ENCODE measurements around the gene SNAPC1. TPM values are rescaled to one million over a fixed set of nuclear protein-coding genes. Genes with fewer than 3 reads are reported as not detected.

Gene SNAPC1
- total and polyA plus RNA-seq, 9 of the 15 experiments (the other 6 are each of a cell fraction or from before 2014, with no cell fraction given) = 3.7 to 9.0 (median 7.9) TPM

DNA sequence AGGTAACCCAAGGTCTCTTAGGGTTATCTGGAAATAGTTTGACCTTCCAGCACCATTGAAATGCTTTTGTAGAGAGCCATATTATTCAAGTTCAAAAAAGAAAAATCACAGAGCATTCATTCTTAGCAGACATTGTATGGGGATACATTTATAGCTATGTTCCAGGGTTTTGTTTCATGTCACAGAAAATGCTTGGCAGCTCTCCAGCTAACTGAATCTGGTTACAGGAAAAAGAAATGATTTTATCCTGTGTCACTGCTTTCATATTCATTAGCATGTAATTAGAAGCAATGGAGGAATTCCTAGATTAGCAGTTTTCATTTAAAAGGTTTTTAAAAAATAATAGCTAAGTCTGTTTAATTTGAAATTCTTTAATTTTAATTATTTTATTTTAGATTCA lies 78.9 kb downstream of the SNAPC1 start:
- POLR2A ChIA-PET = interaction anchor here (0.8 kb wide), 1 partner anchor 11 kb away, joined by 3 read pairs; no protein-coding TSS in a partner anchor
- no peak overlapping the region for H3K4me2 ChIP-seq (ENCODE audit: insufficient read depth, low read length)
- intact Hi-C loops (cut with micrococcal nuclease) = no loop called here

More for the DNA sequence above, 78.9 kb downstream of the SNAPC1 start:
- Histone ChIP-seq H3K9ac (ENCODE audit: insufficient read depth in 1 of 2, low read depth in 2 of 2, low read length in 2 of 2) (no peak overlapping the region), H3K4me3 (no peak overlapping the region), H3K9me3 (replicated peaks; ENCODE audit: control insufficient read depth, insufficient read depth, low read depth, low read length) (no peaks in the 10 kb centered on the region), H3K79me2 (ENCODE audit: control insufficient read depth, insufficient read depth, low read length) (no peaks in the 10 kb centered on the region), H3K27me3 (ENCODE audit: control insufficient read depth in 2 of 2, insufficient read depth in 2 of 2, low read length in 2 of 2) (no peaks in the 10 kb centered on the region), H3K9me1 (ENCODE audit: control insufficient read depth, insufficient read depth, low read length) (no peaks in the 10 kb centered on the region), H4K20me1 (replicated peaks; ENCODE audit: control insufficient read depth, insufficient read depth, low read length) (no peaks in the 10 kb centered on the region), H2AFZ (ENCODE audit: low read depth, low read length) (no peak overlapping the region), H3K27ac (ENCODE audit: extremely low read depth, low read depth, low read length) (no peak overlapping the region), H3K36me3 (ENCODE audit: control insufficient read depth, insufficient read depth, low read length) (no peaks in the 10 kb centered on the region), H3K4me1 (replicated peaks in 1 of 2; ENCODE audit: control insufficient read depth in 2 of 2, insufficient read depth in 2 of 2, low read length in 2 of 2) (no peaks in the 10 kb centered on the region)
- no peak for FAIRE-seq
- in situ Hi-C loops (cut with MboI) = no loop called here
- no peak for TF ChIP-seq KDM1A (IDR thresholded peaks at IDR 0.05)
- no peak for TF ChIP-seq RCOR1 (IDR thresholded peaks at IDR 0.05; ENCODE audit: borderline replicate concordance in 1 of 2, low read depth in 2 of 2, low read length in 2 of 2)
- no peak for TF ChIP-seq NFRKB (IDR thresholded peaks at IDR 0.05; ENCODE audit: low read depth)
- no peak for TF ChIP-seq EP300 (IDR thresholded peaks at IDR 0.05; ENCODE audit: low read length)
- no TSS peak for BruUV-seq (replicated peaks)
- DNase-seq (ENCODE audit: extremely low read depth in 1 of 4, low spot score in 3 of 4) = no peak
- CTCF ChIA-PET (ENCODE audit: low intra/inter-chr PET ratio) = no interaction called here
- no peak for ATAC-seq

Other genes starting within 250 kb of the SNAPC1 start
- gene HIF1A, start 66.9 kb upstream of the SNAPC1 start, total RNA-seq (2014; rRNA removed) = 19.7 and 24.2 TPM in 2 replicates
- gene HIF1A, start 66.9 kb upstream of the SNAPC1 start, total RNA-seq (2014; rRNA removed; fragmentation: Illumina TruSeq; extraction: Trizol) = 29.3 and 32.3 TPM in 2 replicates
- 31.9 and 33.0 TPM in 2 replicates for gene HIF1A, start 66.9 kb upstream of the SNAPC1 start, total RNA-seq (2015; rRNA removed; fragmentation: Illumina TruSeq; extraction: Trizol)
- gene HIF1A, start 66.9 kb upstream of the SNAPC1 start, total RNA-seq (2021) = 29.4 and 32.7 TPM in 2 replicates
- gene HIF1A, start 66.9 kb upstream of the SNAPC1 start, polyA plus RNA-seq (2011; rRNA removed) = 18.3 and 20.2 TPM in 2 replicates
- gene HIF1A, start 66.9 kb upstream of the SNAPC1 start, polyA plus RNA-seq (2014; fragmentation: Illumina TruSeq; extraction: Trizol) = 32.7 and 35.3 TPM in 2 replicates
- 1 to 10 TPM; 5.9 to 7.5 TPM for gene HIF1A, start 66.9 kb upstream of the SNAPC1 start, polyA plus RNA-seq (2014; fragmentation: Nextera tagmentation; extraction: Ambion mirVana)
- 18.5 and 21.1 TPM in 2 replicates for gene HIF1A, start 66.9 kb upstream of the SNAPC1 start, polyA plus RNA-seq (2014; rRNA removed)
- not detected in 2 replicates for gene SYT16, start 50.3 kb downstream of the SNAPC1 start, total RNA-seq (2014; rRNA removed)
- not detected in 2 replicates for gene SYT16, start 50.3 kb downstream of the SNAPC1 start, total RNA-seq (2014; rRNA removed; fragmentation: Illumina TruSeq; extraction: Trizol)
- gene SYT16, start 50.3 kb downstream of the SNAPC1 start, total RNA-seq (2015; rRNA removed; fragmentation: Illumina TruSeq; extraction: Trizol) = not detected in 2 replicates
- gene SYT16, start 50.3 kb downstream of the SNAPC1 start, total RNA-seq (2021) = under 0.01 TPM in 1 of 2 replicates, not detected in the other
- not detected in 2 replicates for gene SYT16, start 50.3 kb downstream of the SNAPC1 start, polyA plus RNA-seq (2011; rRNA removed)
- gene SYT16, start 50.3 kb downstream of the SNAPC1 start, polyA plus RNA-seq (2014; fragmentation: Illumina TruSeq; extraction: Trizol) = not detected in 2 replicates
- not detected for gene SYT16, start 50.3 kb downstream of the SNAPC1 start, polyA plus RNA-seq (2014; fragmentation: Nextera tagmentation; extraction: Ambion mirVana)
- gene SYT16, start 50.3 kb downstream of the SNAPC1 start, polyA plus RNA-seq (2014; rRNA removed) = not detected in 2 replicates

All from K562 (cell line).